Parathyroid adenoma (tissue), 2 donors: ENCODE results near the gene CDS2.

Experiments used
- H2AFZ ChIP-seq: fragments of 300-600 bp; sonication (generic); one replicate; pipeline ENCODE4 v1.7.0; 2017; ENCODE audit warnings: antibody characterized with exemption, mild to moderate bottlenecking
- H3K27ac ChIP-seq: fragments of 300-600 bp; sonication (generic); one replicate; pipeline ENCODE4 v1.7.0; 2017
- H3K27me3 ChIP-seq: fragments of 300-600 bp; sonication (generic); one replicate; pipeline ENCODE4 v1.7.0; 2017; ENCODE audit warnings: low read length; ENCODE audit not compliant: control insufficient read depth, insufficient read depth
- H3K36me3 ChIP-seq: fragments of 300-600 bp; sonication (generic); one replicate; pipeline ENCODE4 v1.7.0; 2017; ENCODE audit warnings: low read length; ENCODE audit not compliant: control insufficient read depth, insufficient read depth
- H3K4me1 ChIP-seq: fragments of 300-600 bp; sonication (generic); one replicate; pipeline ENCODE4 v1.7.0; 2017; ENCODE audit warnings: control low read depth
- H3K4me2 ChIP-seq: fragments of 300-600 bp; sonication (generic); one replicate; pipeline ENCODE4 v1.7.0; 2017; ENCODE audit warnings: low read length
- H3K4me3 ChIP-seq: fragments of 300-600 bp; sonication (generic); one replicate; pipeline ENCODE4 v1.7.0; 2017; ENCODE audit warnings: low read depth, low read length
- H3K79me2 ChIP-seq: fragments of 300-600 bp; sonication (generic); one replicate; pipeline ENCODE4 v1.7.0; 2017; ENCODE audit warnings: control low read depth
- H3K9ac ChIP-seq: fragments of 300-600 bp; sonication (generic); one replicate; pipeline ENCODE4 v1.7.0; 2017; ENCODE audit warnings: mild to moderate bottlenecking
- H3K9me3 ChIP-seq: fragments of 300-600 bp; sonication (generic); one replicate; pipeline ENCODE4 v1.7.0; 2017; ENCODE audit warnings: low read length; ENCODE audit not compliant: control insufficient read depth
- CTCF ChIP-seq: fragments of 300-600 bp; sonication (generic); IDR thresholded peaks from one replicate; pipeline ENCODE4 v1.7.0; 2017; ENCODE audit warnings: antibody characterized with exemption, mild to moderate bottlenecking
- donor health status: primary hyperparathyroidism.

CDS2 gene

GRCh38 chr20:5153152-5153467, 26.3 kb downstream of the CDS2 start:
- Histone ChIP-seq H3K27me3 (no peaks in the 10 kb centered on the region), H3K36me3 (no peaks in the 10 kb centered on the region), H3K9me3 (no peaks in the 10 kb centered on the region), H3K4me2 (no peak overlapping the region), H3K4me3 (no peak overlapping the region), H3K27ac (no peak overlapping the region), H3K4me1 (peaks cover 14% of the 10 kb centered on the region), H2AFZ (no peak overlapping the region), H3K9ac (no peak overlapping the region), H3K79me2 (peaks cover 60% of the 10 kb centered on the region)
- no peak for TF ChIP-seq CTCF

- no peak overlapping the region for H3K4me3 ChIP-seq
- no peak for TF ChIP-seq CTCF
- H2AFZ ChIP-seq = no peak overlapping the region
- no peak overlapping the region for H3K4me2 ChIP-seq
- H3K9ac ChIP-seq = no peak overlapping the region
- no peaks in the 10 kb centered on the region for H3K36me3 ChIP-seq
- H3K4me1 ChIP-seq = peaks cover 14% of the 10 kb centered on the region
- no peaks in the 10 kb centered on the region for H3K9me3 ChIP-seq
- H3K27ac ChIP-seq = no peak overlapping the region
- H3K27me3 ChIP-seq = no peaks in the 10 kb centered on the region
- peaks cover 53% of the 10 kb centered on the region for H3K79me2 ChIP-seq
Observed at GRCh38 chr20:5153612-5154542, 27.1 kb downstream of the CDS2 start.

DNA sequence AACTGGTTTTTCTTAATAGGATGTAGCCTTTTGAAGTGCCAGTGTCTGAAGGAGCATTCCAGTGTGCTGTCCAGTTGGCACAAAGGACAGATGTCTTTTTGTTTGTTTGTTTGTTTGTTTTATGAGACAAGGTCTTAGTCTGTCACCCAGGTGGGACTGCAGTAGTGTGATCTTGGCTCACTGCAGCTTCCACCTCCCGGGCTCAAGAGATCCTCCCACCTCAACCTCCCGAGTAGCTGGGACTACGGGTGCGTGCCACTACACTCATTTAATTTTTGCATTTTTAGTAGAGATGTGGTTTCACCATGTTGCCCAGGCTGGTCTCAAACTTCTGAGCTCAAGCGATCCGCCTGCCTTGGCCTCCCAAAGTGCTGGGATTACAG, 27.7 kb downstream of the CDS2 start:
- no peak overlapping the region for H3K4me3 ChIP-seq
- no peak for TF ChIP-seq CTCF
- no peak overlapping the region for H3K4me2 ChIP-seq
- H2AFZ ChIP-seq = no peak overlapping the region
- no peaks in the 10 kb centered on the region for H3K9me3 ChIP-seq
- H3K36me3 ChIP-seq = no peaks in the 10 kb centered on the region
- H3K4me1 ChIP-seq = peaks cover 14% of the 10 kb centered on the region
- peaks cover 52% of the 10 kb centered on the region for H3K79me2 ChIP-seq
- no peaks in the 10 kb centered on the region for H3K27me3 ChIP-seq
- H3K27ac ChIP-seq = no peak overlapping the region
- no peak overlapping the region for H3K9ac ChIP-seq

DNA sequence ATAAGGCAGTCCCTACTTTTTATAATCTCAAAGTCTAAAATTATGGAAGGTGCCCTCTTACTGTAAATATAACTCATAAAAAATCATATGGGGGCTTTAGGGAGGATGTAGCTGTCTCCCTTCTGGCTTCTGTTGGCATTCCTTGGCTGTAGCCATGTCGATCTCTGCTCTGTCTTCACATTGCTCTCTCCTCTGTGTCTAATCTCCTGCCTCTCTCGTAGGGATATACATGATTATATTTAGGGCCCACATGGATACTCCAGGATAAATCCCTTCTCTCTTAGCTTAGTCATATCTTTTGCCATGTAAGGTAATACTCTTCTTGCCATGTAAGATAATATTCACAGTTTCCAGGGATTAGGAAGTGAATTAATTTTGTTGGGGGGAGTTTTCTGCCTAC, 28.6 kb downstream of the CDS2 start:
- H3K4me3 ChIP-seq = no peak overlapping the region
- no peak overlapping the region for H3K9ac ChIP-seq
- no peak overlapping the region for H2AFZ ChIP-seq
- peaks cover 11% of the 10 kb centered on the region for H3K4me1 ChIP-seq
- no peaks in the 10 kb centered on the region for H3K36me3 ChIP-seq
- no peaks in the 10 kb centered on the region for H3K27me3 ChIP-seq
- peaks cover 45% of the 10 kb centered on the region for H3K79me2 ChIP-seq
- no peak overlapping the region for H3K4me2 ChIP-seq
- H3K27ac ChIP-seq = no peak overlapping the region
- TF ChIP-seq CTCF = no peak
- H3K9me3 ChIP-seq = no peaks in the 10 kb centered on the region
